Measurements from ENCODE around the gene NKAIN1.
"Not testable (repeated sequence)": the region's sequence is repeated elsewhere in the genome, so short reads cannot be mapped to it uniquely, and the experiment has no call there.

- not testable (repeated sequence) for TF ChIP-seq CTCF, POLR2A (IDR thresholded peaks at IDR 0.05)
Observed at GRCh38 chr1:31262393-31262792, 22.7 kb upstream of the NKAIN1 start.

Data from heart left ventricle (tissue), 13 donors.